ENCODE results near the gene AKAP13.

DNA sequence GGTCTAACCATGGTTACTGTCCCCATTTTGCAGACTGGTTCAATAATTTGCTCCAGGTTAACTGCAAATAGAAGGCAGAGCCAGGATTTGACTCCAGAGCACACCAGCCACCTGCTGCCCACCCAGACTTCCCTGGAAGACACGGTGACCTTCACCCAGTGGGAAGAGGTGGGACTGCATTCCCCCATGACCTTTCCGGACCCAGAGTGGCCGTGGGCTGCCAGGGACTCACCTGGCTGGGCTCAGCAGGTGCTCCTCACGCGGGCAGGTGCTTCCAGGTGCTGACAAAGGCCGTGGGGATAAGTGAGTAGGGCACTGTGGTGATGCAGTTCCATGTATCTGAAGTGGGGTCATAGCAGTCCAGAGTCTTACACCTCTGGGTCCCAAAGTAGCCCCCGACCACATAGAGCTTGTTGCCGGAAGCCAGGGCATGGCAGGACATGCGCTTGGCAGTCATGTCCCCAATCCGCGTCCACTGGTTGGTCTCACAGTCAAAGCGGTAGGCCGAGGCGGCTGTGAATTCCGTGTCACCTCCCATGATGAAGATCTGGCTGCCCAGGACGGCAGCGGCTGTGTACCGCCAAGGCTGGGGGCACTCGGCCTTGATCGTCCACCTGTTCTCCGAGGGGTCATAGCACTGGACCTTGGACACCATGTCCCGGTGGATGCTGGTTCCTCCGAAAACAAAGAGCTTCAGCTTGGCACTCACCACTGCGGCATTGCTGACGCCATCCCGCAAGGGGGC, 387.6 kb downstream of the AKAP13 start:
- TF ChIP-seq, protein P1, sequence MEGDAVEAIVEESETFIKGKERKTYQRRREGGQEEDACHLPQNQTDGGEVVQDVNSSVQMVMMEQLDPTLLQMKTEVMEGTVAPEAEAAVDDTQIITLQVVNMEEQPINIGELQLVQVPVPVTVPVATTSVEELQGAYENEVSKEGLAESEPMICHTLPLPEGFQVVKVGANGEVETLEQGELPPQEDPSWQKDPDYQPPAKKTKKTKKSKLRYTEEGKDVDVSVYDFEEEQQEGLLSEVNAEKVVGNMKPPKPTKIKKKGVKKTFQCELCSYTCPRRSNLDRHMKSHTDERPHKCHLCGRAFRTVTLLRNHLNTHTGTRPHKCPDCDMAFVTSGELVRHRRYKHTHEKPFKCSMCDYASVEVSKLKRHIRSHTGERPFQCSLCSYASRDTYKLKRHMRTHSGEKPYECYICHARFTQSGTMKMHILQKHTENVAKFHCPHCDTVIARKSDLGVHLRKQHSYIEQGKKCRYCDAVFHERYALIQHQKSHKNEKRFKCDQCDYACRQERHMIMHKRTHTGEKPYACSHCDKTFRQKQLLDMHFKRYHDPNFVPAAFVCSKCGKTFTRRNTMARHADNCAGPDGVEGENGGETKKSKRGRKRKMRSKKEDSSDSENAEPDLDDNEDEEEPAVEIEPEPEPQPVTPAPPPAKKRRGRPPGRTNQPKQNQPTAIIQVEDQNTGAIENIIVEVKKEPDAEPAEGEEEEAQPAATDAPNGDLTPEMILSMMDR (IDR thresholded peaks at IDR 0.05): no peak
- TF ChIP-seq NFIC (IDR thresholded peaks at IDR 0.05; ENCODE audit: borderline replicate concordance) (no peak), POLR2AphosphoS5 (IDR thresholded peaks at IDR 0.05; ENCODE audit: low read depth, low read length) (no peak)

All from SK-N-SH (cell line).